Caco-2 (cell line): Measurements from ENCODE around the gene GAB2. TPM values are rescaled to one million over a fixed set of nuclear protein-coding genes. Genes with fewer than 3 reads are reported as not detected.
"Not testable (repeated sequence)": the region's sequence is repeated elsewhere in the genome, so short reads cannot be mapped to it uniquely, and the experiment has no call there.

Experiments used
- BruUV-seq: library from RNA; stranded (reverse); fragments of 400-500 nt; replicated peaks from 2 replicates; lab custom pipeline; 2021; lab: Mats Ljungman, UMichigan
- CTCF ChIA-PET: fragments of 300-600 bp; sonication (Branson Sonifier 250); formaldehyde crosslinking; loops from one replicate; lab custom pipeline; 2022; ENCODE audit warnings: antibody characterized with exemption; lab: Charles Lee
- POLR2A ChIA-PET: fragments of 300-600 bp; sonication (Branson Sonifier 250); formaldehyde crosslinking; loops from one replicate; lab custom pipeline; 2022; ENCODE audit warnings: antibody characterized with exemption; lab: Charles Lee
- DNase-seq, 2 experiments: peaks; one replicate each; pipeline versions ENCODE4 v3.0.0 to v3.0.0-alpha.2; 2020 to 2022
- H3K27me3 ChIP-seq: replicated peaks from 2 replicates; pipeline ENCODE4 v1.6.0; 2011; ENCODE audit warnings: low read length; ENCODE audit not compliant: control insufficient read depth, insufficient read depth
- H3K36me3 ChIP-seq: 2 replicates; pipeline ENCODE4 v1.5.1; 2011; ENCODE audit warnings: low read length; ENCODE audit not compliant: control insufficient read depth, insufficient read depth
- H3K4me1 ChIP-seq: fragments of 250-450 bp; sonication (Bioruptor Pico); 2 replicates; pipeline ENCODE4 v1.5.1; 2020; ENCODE audit warnings: mild to moderate bottlenecking
- H3K4me3 ChIP-seq: 2 replicates; pipeline ENCODE4 v1.5.1; 2011; ENCODE audit warnings: low read depth, mild to moderate bottlenecking, control low read depth, low read length
- H3K9me3 ChIP-seq: fragments of 250-450 bp; sonication (Bioruptor Pico); 2 replicates; pipeline ENCODE4 v1.5.1; 2020; ENCODE audit warnings: mild to moderate bottlenecking, moderate library complexity
- H3K27ac Mint-ChIP-seq: one replicate; pipeline ENCODE4 v1.8.0; 2022; ENCODE audit warnings: mixed read lengths; ENCODE audit not compliant: unreplicated experiment
- H3K27me3 Mint-ChIP-seq: one replicate; pipeline ENCODE4 v1.8.0; 2022; ENCODE audit warnings: mixed read lengths; ENCODE audit not compliant: insufficient read depth, unreplicated experiment
- H3K36me3 Mint-ChIP-seq: one replicate; pipeline ENCODE4 v1.8.0; 2022; ENCODE audit warnings: mild to moderate bottlenecking, mixed read lengths; ENCODE audit not compliant: insufficient read depth, unreplicated experiment
- H3K4me1 Mint-ChIP-seq: one replicate; pipeline ENCODE4 v1.8.0; 2022; ENCODE audit warnings: low read depth, mixed read lengths; ENCODE audit not compliant: unreplicated experiment
- H3K4me3 Mint-ChIP-seq: one replicate; pipeline ENCODE4 v1.8.0; 2022; ENCODE audit warnings: mild to moderate bottlenecking, moderate library complexity, mixed read lengths; ENCODE audit not compliant: unreplicated experiment
- H3K9me3 Mint-ChIP-seq: one replicate; pipeline ENCODE4 v1.8.0; 2022; ENCODE audit warnings: mixed read lengths; ENCODE audit not compliant: unreplicated experiment
- CTCF ChIP-seq, 2 experiments: fragments of 200-600 bp in 1 of 2; IDR thresholded peaks; 1 replicate in 1 of 2; 2 replicates in 1 of 2; pipeline versions ENCODE4 v1.5.1 to v1.8.0; 2011 to 2022; ENCODE audit warnings: antibody characterized with exemption in 1 of 2, control low read depth in 1 of 2, inconsistent platforms in 1 of 2, low read depth in 1 of 2, low read length in 1 of 2, mild to moderate bottlenecking in 1 of 2, moderate library complexity in 1 of 2; ENCODE audit not compliant: insufficient read depth in 1 of 2, severe bottlenecking in 1 of 2, unreplicated experiment in 1 of 2
- intact Hi-C: fragments of 100-400 bp; cut with micrococcal nuclease; formaldehyde crosslinking; loops from one replicate; pipeline ENCODE4 v1.10.0; 2022; ENCODE audit not compliant: unreplicated experiment
- total RNA-seq: library from RNA; stranded (reverse); gene quantifications from 2 replicates; pipeline ENCODE4 v1.2.3, GENCODE V29; 2022

GAB2 gene
- total RNA-seq, 1 experiment from 2014 or later, result 67.3 TPM

GRCh38 chr11:78361228-78361627, 56.4 kb downstream of the GAB2 start:
- Histone ChIP-seq H3K9me3 (0 out of 2 replicates have a peak, but pooled peaks cover 3% of the 10 kb centered on the region), H3K36me3 (no peaks in the 10 kb centered on the region), H3K4me1 (peaks cover 52% of the 10 kb centered on the region), H3K27me3 (no peaks in the 10 kb centered on the region), H3K4me3 (no peak overlapping the region)
- ChIA-PET POLR2A (no interaction called here), CTCF (no interaction called here)
- no peak overlapping the region for H3K4me3 Mint-ChIP-seq
- peaks cover 21% of the 10 kb centered on the region for H3K36me3 Mint-ChIP-seq
- no peak for TF ChIP-seq CTCF (IDR thresholded peaks at IDR 0.05; ENCODE audit: insufficient read depth in 1 of 2, low read depth in 1 of 2, low read length in 1 of 2, severe bottlenecking in 1 of 2, unreplicated experiment in 1 of 2)
- no peaks in the 10 kb centered on the region for H3K27me3 Mint-ChIP-seq
- H3K9me3 Mint-ChIP-seq, result no peaks in the 10 kb centered on the region
- no peak overlapping the region for H3K27ac Mint-ChIP-seq
- intact Hi-C loops, result no loop called here
- H3K4me1 Mint-ChIP-seq, result peaks cover 57% of the 10 kb centered on the region
- BruUV-seq, result no TSS peak
- no peak for DNase-seq

- Mint-ChIP-seq H3K27ac (no peak overlapping the region), H3K4me3 (no peak overlapping the region), H3K27me3 (no peaks in the 10 kb centered on the region), H3K36me3 (peaks cover 11% of the 10 kb centered on the region), H3K4me1 (peaks cover 49% of the 10 kb centered on the region), H3K9me3 (no peaks in the 10 kb centered on the region)
- ChIA-PET POLR2A (no interaction called here), CTCF (no interaction called here)
- TF ChIP-seq CTCF (IDR thresholded peaks at IDR 0.05; ENCODE audit: insufficient read depth in 1 of 2, low read depth in 1 of 2, low read length in 1 of 2, severe bottlenecking in 1 of 2, unreplicated experiment in 1 of 2), result no peak
- H3K9me3 ChIP-seq, result 0 out of 2 replicates have a peak, but pooled peaks cover 3% of the 10 kb centered on the region
- H3K4me1 ChIP-seq, result peaks cover 43% of the 10 kb centered on the region
- intact Hi-C loops, result no loop called here
- no peaks in the 10 kb centered on the region for H3K36me3 ChIP-seq
- no peaks in the 10 kb centered on the region for H3K27me3 ChIP-seq
- DNase-seq, result no peak
- BruUV-seq, result no TSS peak
- H3K4me3 ChIP-seq, result no peak overlapping the region
Observed at GRCh38 chr11:78359921-78360320, 57.7 kb downstream of the GAB2 start.

GRCh38 chr11:78357924-78358323, 59.7 kb downstream of the GAB2 start:
- H3K9me3 Mint-ChIP-seq, H3K4me3 Mint-ChIP-seq, BruUV-seq: not testable (repeated sequence)

GRCh38 chr11:78357425-78357824, 60.2 kb downstream of the GAB2 start:
- H3K4me3 ChIP-seq, H3K27me3 ChIP-seq, H3K4me3 Mint-ChIP-seq, H3K36me3 ChIP-seq, intact Hi-C loops, H3K9me3 Mint-ChIP-seq, POLR2A ChIA-PET, DNase-seq, H3K27ac Mint-ChIP-seq, CTCF ChIA-PET, H3K27me3 Mint-ChIP-seq, BruUV-seq, H3K9me3 ChIP-seq: not testable (repeated sequence)
- peaks cover 11% of the 10 kb centered on the region for H3K36me3 Mint-ChIP-seq
- H3K4me1 ChIP-seq, result peaks cover 23% of the 10 kb centered on the region
- H3K4me1 Mint-ChIP-seq, result peaks cover 29% of the 10 kb centered on the region

More at GRCh38 chr11:78357924-78358323, 59.7 kb downstream of the GAB2 start:
- H3K4me1 Mint-ChIP-seq, result peaks cover 34% of the 10 kb centered on the region
- peaks cover 28% of the 10 kb centered on the region for H3K4me1 ChIP-seq
- H3K27ac Mint-ChIP-seq, H3K4me3 ChIP-seq, CTCF ChIA-PET, POLR2A ChIA-PET, H3K27me3 ChIP-seq, DNase-seq, H3K36me3 ChIP-seq, intact Hi-C loops, H3K27me3 Mint-ChIP-seq, H3K9me3 ChIP-seq: not testable (repeated sequence)
- peaks cover 11% of the 10 kb centered on the region for H3K36me3 Mint-ChIP-seq

- H3K9me3 Mint-ChIP-seq, CTCF ChIA-PET: not testable (repeated sequence)
- POLR2A ChIA-PET, result interaction anchor here (0.6 to 0.7 kb wide), 2 partner anchors 11 to 12 kb away, joined by 6 to 13 read pairs; no protein-coding TSS in a partner anchor
Observed at GRCh38 chr11:78355742-78356141, 61.9 kb downstream of the GAB2 start.

More at GRCh38 chr11:78355742-78356141, 61.9 kb downstream of the GAB2 start:
- H3K27me3 Mint-ChIP-seq, intact Hi-C loops, DNase-seq, H3K27ac Mint-ChIP-seq, H3K9me3 ChIP-seq, H3K4me3 ChIP-seq, H3K4me3 Mint-ChIP-seq, H3K27me3 ChIP-seq, BruUV-seq, H3K36me3 ChIP-seq: not testable (repeated sequence)
- peaks cover 12% of the 10 kb centered on the region for H3K4me1 ChIP-seq
- peaks cover 11% of the 10 kb centered on the region for H3K36me3 Mint-ChIP-seq
- H3K4me1 Mint-ChIP-seq, result peaks cover 37% of the 10 kb centered on the region
